Measurements from ENCODE around the gene CEACAM4. TPM values are rescaled to one million over a fixed set of nuclear protein-coding genes. Genes with fewer than 3 reads are reported as not detected.

Gene CEACAM4
- total and polyA plus RNA-seq, 5 experiments from 2014 or later = not detected

- no peak for ATAC-seq
- Mint-ChIP-seq H3K27me3 (no peaks in the 10 kb centered on the region), H3K4me1 (peaks cover 13 to 32% (median 26%) of the 10 kb centered on the region in 4 donors), H3K36me3 (peaks cover 24 to 69% (median 33%) of the 10 kb centered on the region in 3 donors), H3K9me3 (peaks cover 0 to 17% (median 6%) of the 10 kb centered on the region in 9 donors), H3K27ac (peak overlapping the region in 6 of 10 donors; percentile 53 to 89 (median 68)), H3K4me3 (peak overlapping the region in 4 of 10 donors; percentile 7 to 81 (median 46))
- no peak for DNase-seq
- POLR2A ChIA-PET = no interaction called here
Measured at GRCh38 chr19:41577144-41577830, 49.6 kb downstream of the CEACAM4 start.

GRCh38 chr19:41575998-41576397 is 50.9 kb downstream of the CEACAM4 start, which contains the start of gene CEACAM21:
CEACAM21 (plus strand) TSS chr19:41576166; CDS start chr19:41576275, 109 bp downstream.
- Mint-ChIP-seq H3K27me3 (no peaks in the 10 kb centered on the region), H3K27ac (peak within 1 kb of the TSS; percentile 79 to 92 (median 89)), H3K9me3 (peaks cover 0 to 5% (median 0%) of the 10 kb centered on the region in 9 donors), H3K4me3 (peak within 1 kb of the TSS; percentile 55 to 84 (median 78)), H3K36me3 (peaks cover 11 to 61% (median 20%) of the 10 kb centered on the region in 3 donors), H3K4me1 (peaks cover 13 to 36% (median 28%) of the 10 kb centered on the region in 4 donors)
- DNase-seq (peak in 5 of 10 donors; percentile 38 to 75 (median 40)), ATAC-seq (peak; percentile 99 to 100)
- POLR2A ChIA-PET = interaction anchor here (0.6 to 1.3 kb wide), 5 partner anchors 10 to 777 kb away, joined by 3 to 9 read pairs (median 3); partner anchors contain the start of gene EGLN2

- H3K4me3 Mint-ChIP-seq = peak overlapping the region in 2 of 10 donors; percentile 42 to 63
- H3K27ac Mint-ChIP-seq = peak overlapping the region in 7 of 10 donors; percentile 41 to 90 (median 74)
- H3K4me1 Mint-ChIP-seq = peaks cover 17 to 53% (median 47%) of the 10 kb centered on the region in 4 donors
- peaks cover 0 to under 1% (median 0%) of the 10 kb centered on the region in 5 donors for H3K27me3 Mint-ChIP-seq
- POLR2A ChIA-PET = interaction anchor here (0.7 to 23.1 kb wide), 6 partner anchors 10 to 307 kb away, joined by 3 to 562 read pairs (median 4); partner anchors contain the start of gene HNRNPUL1
- ATAC-seq (peak; percentile 98 to 99), DNase-seq (peak; percentile 69 to 92 (median 83))
- H3K9me3 Mint-ChIP-seq = no peaks in the 10 kb centered on the region
- peaks cover 0 to 46% (median 4%) of the 10 kb centered on the region in 3 donors for H3K36me3 Mint-ChIP-seq
Measured at GRCh38 chr19:41570639-41571112, 56.2 kb downstream of the CEACAM4 start.

DNA sequence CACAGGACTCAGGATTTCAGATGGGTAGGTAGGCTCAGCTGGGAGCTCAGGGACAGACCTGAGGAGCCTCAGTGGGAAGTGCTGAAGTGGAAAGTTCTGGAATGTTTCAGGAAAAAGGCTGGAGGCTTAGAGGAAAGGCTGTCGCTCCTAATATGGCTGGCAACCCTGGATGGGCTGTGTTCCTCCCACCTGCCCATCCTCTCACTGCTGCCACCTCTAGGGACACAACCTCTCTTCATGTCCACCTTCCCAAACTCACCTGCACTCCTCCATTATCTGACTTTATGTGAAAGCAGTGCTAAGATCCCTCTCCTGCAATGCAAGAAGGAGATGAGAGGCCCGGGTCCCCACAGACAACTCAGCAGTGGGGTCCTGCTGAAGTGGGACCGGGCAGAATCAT is 56.7 kb downstream of the CEACAM4 start:
- H3K36me3 Mint-ChIP-seq = peaks cover 0 to 49% (median 4%) of the 10 kb centered on the region in 3 donors
- peak overlapping the region in 5 of 10 donors; percentile 65 to 90 (median 79) for H3K27ac Mint-ChIP-seq
- POLR2A ChIA-PET = interaction anchor here (0.7 to 23.1 kb wide), 5 partner anchors 10 to 306 kb away, joined by 3 to 562 read pairs (median 5); partner anchors contain the start of gene HNRNPUL1
- H3K4me3 Mint-ChIP-seq = peak overlapping the region in 1 of 10 donors; percentile 42
- H3K4me1 Mint-ChIP-seq = peaks cover 14 to 53% (median 46%) of the 10 kb centered on the region in 4 donors
- ATAC-seq (peak in 1 of 2 donors; percentile 5), DNase-seq (no peak)
- no peaks in the 10 kb centered on the region for H3K9me3 Mint-ChIP-seq
- peaks cover 0 to 2% (median 0%) of the 10 kb centered on the region in 5 donors for H3K27me3 Mint-ChIP-seq

- ATAC-seq (no peak), DNase-seq (peak in 1 of 10 donors; percentile 49)
- peaks cover 16 to 55% (median 45%) of the 10 kb centered on the region in 4 donors for H3K4me1 Mint-ChIP-seq
- peaks cover 0 to 2% (median 0%) of the 10 kb centered on the region in 5 donors for H3K27me3 Mint-ChIP-seq
- H3K9me3 Mint-ChIP-seq = no peaks in the 10 kb centered on the region
- H3K4me3 Mint-ChIP-seq = no peak overlapping the region
- peak overlapping the region in 3 of 10 donors; percentile 15 to 79 (median 24) for H3K27ac Mint-ChIP-seq
- POLR2A ChIA-PET = interaction anchor here (0.7 to 23.1 kb wide), 5 partner anchors 11 to 306 kb away, joined by 3 to 562 read pairs (median 5); partner anchors contain the start of gene HNRNPUL1
- H3K36me3 Mint-ChIP-seq = peaks cover 0 to 49% (median 4%) of the 10 kb centered on the region in 3 donors
Measured at GRCh38 chr19:41569481-41570150, 57.3 kb downstream of the CEACAM4 start.

Other genes starting within 250 kb of the CEACAM4 start
- 10 to 100 TPM; 18.3 to 22.9 TPM for gene EXOSC5, start 229.7 kb downstream of the CEACAM4 start, total RNA-seq
- 10 to 100 TPM; 69.0 to 88.0 (median 84.8) TPM for gene EXOSC5, start 229.7 kb downstream of the CEACAM4 start, polyA plus RNA-seq
- 10 to 100 TPM; 15.9 to 18.7 TPM for gene BCKDHA, start 229.3 kb downstream of the CEACAM4 start, total RNA-seq
- 10 to 100 TPM; 51.8 to 67.3 (median 53.8) TPM for gene BCKDHA, start 229.3 kb downstream of the CEACAM4 start, polyA plus RNA-seq
- gene B3GNT8, start 199.7 kb downstream of the CEACAM4 start, total RNA-seq = under 1 TPM; 0.39 to 0.41 TPM
- gene B3GNT8, start 199.7 kb downstream of the CEACAM4 start, polyA plus RNA-seq = 1 to 10 TPM in 1 of 3 donors, under 1 TPM in 2; 0.33 to 1.1 (median 0.89) TPM
- gene DMAC2, start 187.2 kb downstream of the CEACAM4 start, total RNA-seq = 10 to 100 TPM; 26.2 to 28.7 TPM
- gene DMAC2, start 187.2 kb downstream of the CEACAM4 start, polyA plus RNA-seq = 10 to 100 TPM; 50.6 to 53.7 (median 52.4) TPM
- not detected for gene ERICH4, start 183.9 kb downstream of the CEACAM4 start, total RNA-seq
- gene ERICH4, start 183.9 kb downstream of the CEACAM4 start, polyA plus RNA-seq = not detected
- 10 to 100 TPM; 56.7 to 59.1 TPM for gene CEACAM21, start 50.9 kb downstream of the CEACAM4 start, total RNA-seq
- 10 to 100 TPM; 16.7 to 44.2 (median 19.8) TPM for gene CEACAM21, start 50.9 kb downstream of the CEACAM4 start, polyA plus RNA-seq
- gene CEACAM7, start 61.2 kb upstream of the CEACAM4 start, total RNA-seq = not detected
- gene CEACAM7, start 61.2 kb upstream of the CEACAM4 start, polyA plus RNA-seq = not detected
- gene CEACAM5, start 81.6 kb upstream of the CEACAM4 start, total RNA-seq = not detected
- not detected for gene CEACAM5, start 81.6 kb upstream of the CEACAM4 start, polyA plus RNA-seq
- not detected for gene CEACAM6, start 128.5 kb upstream of the CEACAM4 start, total RNA-seq
- gene CEACAM6, start 128.5 kb upstream of the CEACAM4 start, polyA plus RNA-seq = not detected
- not detected for gene CEACAM3, start 169.5 kb upstream of the CEACAM4 start, total RNA-seq
- gene CEACAM3, start 169.5 kb upstream of the CEACAM4 start, polyA plus RNA-seq = not detected
- not detected for gene LYPD4, start 217.6 kb upstream of the CEACAM4 start, total RNA-seq
- gene LYPD4, start 217.6 kb upstream of the CEACAM4 start, polyA plus RNA-seq = not detected
- gene DMRTC2, start 218.0 kb upstream of the CEACAM4 start, total RNA-seq = not detected
- gene DMRTC2, start 218.0 kb upstream of the CEACAM4 start, polyA plus RNA-seq = not detected
- 1,000 to 10,000 TPM; 3,479 to 3,513 TPM for gene RPS19, start 233.2 kb upstream of the CEACAM4 start, total RNA-seq
- gene RPS19, start 233.2 kb upstream of the CEACAM4 start, polyA plus RNA-seq = 1,000 to 10,000 TPM; 6,905 to 8,825 (median 8,505) TPM